ENCODE measurements around the gene LLGL2.

Gene LLGL2

GRCh38 chr17:75494326-75494877 lies 31.1 kb upstream of the LLGL2 start:
- Histone ChIP-seq H3K9me3 (replicated peaks; ENCODE audit: low read length) (no peaks in the 10 kb centered on the region), H3K4me2 (ENCODE audit: low read length) (no peak overlapping the region), H3K4me3 (ENCODE audit: low read length) (no peak overlapping the region), H3K27me3 (ENCODE audit: control insufficient read depth, insufficient read depth, low read length) (no peaks in the 10 kb centered on the region), H3K36me3 (ENCODE audit: insufficient read depth, low read length) (peaks cover 61% of the 10 kb centered on the region), H3K4me1 (ENCODE audit: control insufficient read depth, insufficient read depth, low read length) (no peaks in the 10 kb centered on the region), H3K9ac (ENCODE audit: low read depth, low read length) (no peak overlapping the region)

GRCh38 chr17:75496005-75496404 lies 29.5 kb upstream of the LLGL2 start:
- H3K4me1 ChIP-seq (ENCODE audit: control insufficient read depth, insufficient read depth, low read length) = no peaks in the 10 kb centered on the region
- H3K36me3 ChIP-seq (ENCODE audit: insufficient read depth, low read length) = peaks cover 70% of the 10 kb centered on the region
- no peak overlapping the region for H3K4me3 ChIP-seq (ENCODE audit: low read length)
- H3K4me2 ChIP-seq (ENCODE audit: low read length) = no peak overlapping the region
- no peaks in the 10 kb centered on the region for H3K27me3 ChIP-seq (ENCODE audit: control insufficient read depth, insufficient read depth, low read length)
- H3K9me3 ChIP-seq (replicated peaks; ENCODE audit: low read length) = no peaks in the 10 kb centered on the region
- no peak overlapping the region for H3K9ac ChIP-seq (ENCODE audit: low read depth, low read length)

GRCh38 chr17:75498039-75498725 lies 27.3 kb upstream of the LLGL2 start:
- Histone ChIP-seq H3K9ac (ENCODE audit: low read depth, low read length) (no peak overlapping the region), H3K9me3 (replicated peaks; ENCODE audit: low read length) (no peaks in the 10 kb centered on the region), H3K27me3 (ENCODE audit: control insufficient read depth, insufficient read depth, low read length) (no peaks in the 10 kb centered on the region), H3K4me1 (ENCODE audit: control insufficient read depth, insufficient read depth, low read length) (no peaks in the 10 kb centered on the region), H3K36me3 (ENCODE audit: insufficient read depth, low read length) (peaks cover 55% of the 10 kb centered on the region), H3K4me2 (ENCODE audit: low read length) (no peak overlapping the region), H3K4me3 (ENCODE audit: low read length) (no peak overlapping the region)

GRCh38 chr17:75498726-75499213 lies 26.7 kb upstream of the LLGL2 start:
- no peaks in the 10 kb centered on the region for H3K9me3 ChIP-seq (replicated peaks; ENCODE audit: low read length)
- no peaks in the 10 kb centered on the region for H3K4me1 ChIP-seq (ENCODE audit: control insufficient read depth, insufficient read depth, low read length)
- no peak overlapping the region for H3K9ac ChIP-seq (ENCODE audit: low read depth, low read length)
- H3K4me3 ChIP-seq (ENCODE audit: low read length) = no peak overlapping the region
- H3K36me3 ChIP-seq (ENCODE audit: insufficient read depth, low read length) = peaks cover 51% of the 10 kb centered on the region
- H3K27me3 ChIP-seq (ENCODE audit: control insufficient read depth, insufficient read depth, low read length) = no peaks in the 10 kb centered on the region
- no peak overlapping the region for H3K4me2 ChIP-seq (ENCODE audit: low read length)

- no peak overlapping the region for H3K9ac ChIP-seq (ENCODE audit: low read depth, low read length)
- H3K4me3 ChIP-seq (ENCODE audit: low read length) = no peak overlapping the region
- H3K4me2 ChIP-seq (ENCODE audit: low read length) = no peak overlapping the region
Measured at GRCh38 chr17:75499313-75500022, 26.0 kb upstream of the LLGL2 start.

GRCh38 chr17:75500419-75501216 lies 24.9 kb upstream of the LLGL2 start:
- Histone ChIP-seq H3K4me3 (ENCODE audit: low read length) (no peak overlapping the region), H3K4me2 (ENCODE audit: low read length) (no peak overlapping the region), H3K4me1 (ENCODE audit: control insufficient read depth, insufficient read depth, low read length) (no peaks in the 10 kb centered on the region), H3K36me3 (ENCODE audit: insufficient read depth, low read length) (peaks cover 40% of the 10 kb centered on the region), H3K27me3 (ENCODE audit: control insufficient read depth, insufficient read depth, low read length) (no peaks in the 10 kb centered on the region), H3K9me3 (replicated peaks; ENCODE audit: low read length) (no peaks in the 10 kb centered on the region), H3K9ac (ENCODE audit: low read depth, low read length) (no peak overlapping the region)

More at GRCh38 chr17:75499313-75500022, 26.0 kb upstream of the LLGL2 start:
- Histone ChIP-seq H3K9me3 (replicated peaks; ENCODE audit: low read length) (no peaks in the 10 kb centered on the region), H3K27me3 (ENCODE audit: control insufficient read depth, insufficient read depth, low read length) (no peaks in the 10 kb centered on the region), H3K36me3 (ENCODE audit: insufficient read depth, low read length) (peaks cover 46% of the 10 kb centered on the region), H3K4me1 (ENCODE audit: control insufficient read depth, insufficient read depth, low read length) (no peaks in the 10 kb centered on the region)

- peaks cover 38% of the 10 kb centered on the region for H3K36me3 ChIP-seq (ENCODE audit: insufficient read depth, low read length)
Measured at GRCh38 chr17:75501378-75502071, 24.0 kb upstream of the LLGL2 start.

GRCh38 chr17:75502072-75502720 lies 23.3 kb upstream of the LLGL2 start:
- Histone ChIP-seq H3K4me1 (ENCODE audit: control insufficient read depth, insufficient read depth, low read length) (no peaks in the 10 kb centered on the region), H3K36me3 (ENCODE audit: insufficient read depth, low read length) (peaks cover 38% of the 10 kb centered on the region), H3K4me2 (ENCODE audit: low read length) (no peak overlapping the region), H3K27me3 (ENCODE audit: control insufficient read depth, insufficient read depth, low read length) (no peaks in the 10 kb centered on the region), H3K9ac (ENCODE audit: low read depth, low read length) (no peak overlapping the region), H3K9me3 (replicated peaks; ENCODE audit: low read length) (no peaks in the 10 kb centered on the region), H3K4me3 (ENCODE audit: low read length) (no peak overlapping the region)

More at GRCh38 chr17:75501378-75502071, 24.0 kb upstream of the LLGL2 start:
- no peak overlapping the region for H3K9ac ChIP-seq (ENCODE audit: low read depth, low read length)
- no peaks in the 10 kb centered on the region for H3K27me3 ChIP-seq (ENCODE audit: control insufficient read depth, insufficient read depth, low read length)
- no peak overlapping the region for H3K4me2 ChIP-seq (ENCODE audit: low read length)
- H3K4me3 ChIP-seq (ENCODE audit: low read length) = no peak overlapping the region
- no peaks in the 10 kb centered on the region for H3K9me3 ChIP-seq (replicated peaks; ENCODE audit: low read length)
- H3K4me1 ChIP-seq (ENCODE audit: control insufficient read depth, insufficient read depth, low read length) = no peaks in the 10 kb centered on the region

- no peak overlapping the region for H3K4me3 ChIP-seq (ENCODE audit: low read length)
- H3K4me2 ChIP-seq (ENCODE audit: low read length) = no peak overlapping the region
- H3K27me3 ChIP-seq (ENCODE audit: control insufficient read depth, insufficient read depth, low read length) = no peaks in the 10 kb centered on the region
- H3K9me3 ChIP-seq (replicated peaks; ENCODE audit: low read length) = no peaks in the 10 kb centered on the region
- no peak overlapping the region for H3K9ac ChIP-seq (ENCODE audit: low read depth, low read length)
- no peaks in the 10 kb centered on the region for H3K4me1 ChIP-seq (ENCODE audit: control insufficient read depth, insufficient read depth, low read length)
- H3K36me3 ChIP-seq (ENCODE audit: insufficient read depth, low read length) = peaks cover 40% of the 10 kb centered on the region
Measured at GRCh38 chr17:75502721-75503329, 22.7 kb upstream of the LLGL2 start.

GRCh38 chr17:75503337-75503950 lies 22.1 kb upstream of the LLGL2 start:
- Histone ChIP-seq H3K4me3 (ENCODE audit: low read length) (no peak overlapping the region), H3K4me1 (ENCODE audit: control insufficient read depth, insufficient read depth, low read length) (peaks cover 3% of the 10 kb centered on the region), H3K27me3 (ENCODE audit: control insufficient read depth, insufficient read depth, low read length) (no peaks in the 10 kb centered on the region), H3K36me3 (ENCODE audit: insufficient read depth, low read length) (peaks cover 35% of the 10 kb centered on the region), H3K9me3 (replicated peaks; ENCODE audit: low read length) (no peaks in the 10 kb centered on the region), H3K9ac (ENCODE audit: low read depth, low read length) (no peak overlapping the region), H3K4me2 (ENCODE audit: low read length) (no peak overlapping the region)

Measured in skeletal muscle satellite cell (primary cell).